ENCODE measurements around the gene BARHL2.

The BARHL2 gene

DNA sequence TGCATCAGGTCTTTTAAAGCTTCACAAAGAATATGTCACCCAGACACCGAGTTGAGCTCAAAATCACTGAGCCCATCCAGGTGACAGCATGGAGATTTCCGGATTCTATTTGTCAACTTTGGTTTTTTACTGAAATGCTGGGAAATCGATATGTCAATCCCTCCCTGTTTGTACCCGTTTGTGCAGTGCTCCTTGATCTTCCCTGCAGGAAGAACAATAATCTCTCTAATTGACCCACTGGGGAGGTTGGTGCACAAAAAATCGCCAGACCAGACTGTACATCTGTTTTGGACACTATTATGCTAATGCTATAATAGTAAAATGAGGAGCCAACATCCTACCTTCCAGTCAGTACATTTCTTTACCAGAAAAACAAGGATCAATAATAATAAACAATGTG lies 1.8 kb downstream of the BARHL2 start (continued):
- TF ChIP-seq, protein P1, sequence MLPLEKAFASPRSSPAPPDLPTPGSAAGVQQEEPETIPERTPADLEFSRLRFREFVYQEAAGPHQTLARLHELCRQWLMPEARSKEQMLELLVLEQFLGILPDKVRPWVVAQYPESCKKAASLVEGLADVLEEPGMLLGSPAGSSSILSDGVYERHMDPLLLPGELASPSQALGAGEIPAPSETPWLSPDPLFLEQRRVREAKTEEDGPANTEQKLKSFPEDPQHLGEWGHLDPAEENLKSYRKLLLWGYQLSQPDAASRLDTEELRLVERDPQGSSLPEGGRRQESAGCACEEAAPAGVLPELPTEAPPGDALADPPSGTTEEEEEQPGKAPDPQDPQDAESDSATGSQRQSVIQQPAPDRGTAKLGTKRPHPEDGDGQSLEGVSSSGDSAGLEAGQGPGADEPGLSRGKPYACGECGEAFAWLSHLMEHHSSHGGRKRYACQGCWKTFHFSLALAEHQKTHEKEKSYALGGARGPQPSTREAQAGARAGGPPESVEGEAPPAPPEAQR (tag by site-specific recombination; IDR thresholded peaks at IDR 0.05): no peak
- TF ChIP-seq, protein P2, sequence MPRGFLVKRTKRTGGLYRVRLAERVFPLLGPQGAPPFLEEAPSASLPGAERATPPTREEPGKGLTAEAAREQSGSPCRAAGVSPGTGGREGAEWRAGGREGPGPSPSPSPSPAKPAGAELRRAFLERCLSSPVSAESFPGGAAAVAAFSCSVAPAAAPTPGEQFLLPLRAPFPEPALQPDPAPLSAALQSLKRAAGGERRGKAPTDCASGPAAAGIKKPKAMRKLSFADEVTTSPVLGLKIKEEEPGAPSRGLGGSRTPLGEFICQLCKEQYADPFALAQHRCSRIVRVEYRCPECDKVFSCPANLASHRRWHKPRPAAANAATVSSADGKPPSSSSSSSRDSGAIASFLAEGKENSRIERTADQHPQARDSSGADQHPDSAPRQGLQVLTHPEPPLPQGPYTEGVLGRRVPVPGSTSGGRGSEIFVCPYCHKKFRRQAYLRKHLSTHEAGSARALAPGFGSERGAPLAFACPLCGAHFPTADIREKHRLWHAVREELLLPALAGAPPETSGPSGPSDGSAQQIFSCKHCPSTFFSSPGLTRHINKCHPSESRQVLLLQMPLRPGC (tag by site-specific recombination; IDR thresholded peaks at IDR 0.05): no peak
- no peak for TF ChIP-seq ZNF843 (tag by site-specific recombination; IDR thresholded peaks at IDR 0.05)
- no peak for TF ChIP-seq ZNF121 (tag by site-specific recombination; IDR thresholded peaks at IDR 0.05)
- TF ChIP-seq OSR2 (tag by site-specific recombination; IDR thresholded peaks at IDR 0.05): no peak
- TF ChIP-seq ZNF777 (tag by site-specific recombination; IDR thresholded peaks at IDR 0.05; ENCODE audit: borderline replicate concordance): no peak
- TF ChIP-seq ZSCAN30 (tag by site-specific recombination; IDR thresholded peaks at IDR 0.05): no peak

DNA sequence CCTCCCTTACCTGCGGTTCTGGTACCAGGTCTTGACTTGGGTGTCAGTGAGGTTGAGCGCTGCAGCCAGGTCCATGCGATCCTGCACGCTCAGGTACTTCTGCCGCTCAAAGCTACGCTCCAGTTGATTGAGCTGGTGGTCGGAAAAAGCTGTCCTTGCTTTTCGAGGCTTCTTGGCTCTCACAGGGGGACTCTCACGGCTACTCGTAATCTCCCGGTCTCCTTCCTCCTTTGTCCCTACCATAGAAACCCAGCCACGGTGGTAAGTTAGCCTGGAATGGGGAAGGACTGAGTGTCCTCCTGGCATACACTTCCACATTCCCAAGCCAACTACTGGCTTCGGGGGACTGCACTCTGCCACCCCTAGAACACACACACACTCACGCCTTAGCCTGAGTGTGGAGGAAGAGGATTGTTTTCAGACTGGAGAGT lies 2.6 kb downstream of the BARHL2 start:
- Histone ChIP-seq H3K4me3 (ENCODE audit: low read depth, low read length) (no peak overlapping the region), H3K4me1 (ENCODE audit: control insufficient read depth, insufficient read depth, low read length) (peaks cover 3% of the 10 kb centered on the region; the same call in 1 of the 2 replicates), H3K36me3 (ENCODE audit: control insufficient read depth in 2 of 2, insufficient read depth in 1 of 2, low read length in 2 of 2) (no peaks in the 10 kb centered on the region), H3K9me3 (ENCODE audit: control insufficient read depth, insufficient read depth, low read depth, low read length) (no peaks in the 10 kb centered on the region), H3K27ac (ENCODE audit: extremely low read depth, low read depth, low read length) (no peak overlapping the region)
- TF ChIP-seq ZNF433 (tag by site-specific recombination; IDR thresholded peaks at IDR 0.05; ENCODE audit: low read depth) (no peak), ZNF335 (tag by site-specific recombination; conservative IDR thresholded peaks at IDR 0.05) (no peak)
- TF ChIP-seq, protein P3, sequence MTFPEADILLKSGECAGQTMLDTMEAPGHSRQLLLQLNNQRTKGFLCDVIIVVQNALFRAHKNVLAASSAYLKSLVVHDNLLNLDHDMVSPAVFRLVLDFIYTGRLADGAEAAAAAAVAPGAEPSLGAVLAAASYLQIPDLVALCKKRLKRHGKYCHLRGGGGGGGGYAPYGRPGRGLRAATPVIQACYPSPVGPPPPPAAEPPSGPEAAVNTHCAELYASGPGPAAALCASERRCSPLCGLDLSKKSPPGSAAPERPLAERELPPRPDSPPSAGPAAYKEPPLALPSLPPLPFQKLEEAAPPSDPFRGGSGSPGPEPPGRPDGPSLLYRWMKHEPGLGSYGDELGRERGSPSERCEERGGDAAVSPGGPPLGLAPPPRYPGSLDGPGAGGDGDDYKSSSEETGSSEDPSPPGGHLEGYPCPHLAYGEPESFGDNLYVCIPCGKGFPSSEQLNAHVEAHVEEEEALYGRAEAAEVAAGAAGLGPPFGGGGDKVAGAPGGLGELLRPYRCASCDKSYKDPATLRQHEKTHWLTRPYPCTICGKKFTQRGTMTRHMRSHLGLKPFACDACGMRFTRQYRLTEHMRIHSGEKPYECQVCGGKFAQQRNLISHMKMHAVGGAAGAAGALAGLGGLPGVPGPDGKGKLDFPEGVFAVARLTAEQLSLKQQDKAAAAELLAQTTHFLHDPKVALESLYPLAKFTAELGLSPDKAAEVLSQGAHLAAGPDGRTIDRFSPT (tag by site-specific recombination; IDR thresholded peaks at IDR 0.05): no peak
- ChIA-PET POLR2A (interaction anchor here (0.6 kb wide), 1 partner anchor 123 kb away, joined by 3 read pairs; no protein-coding TSS in a partner anchor), CTCF (interaction anchor here (0.7 kb wide), 2 partner anchors 12 to 55 kb away, joined by 3 read pairs; no protein-coding TSS in a partner anchor)

DNA sequence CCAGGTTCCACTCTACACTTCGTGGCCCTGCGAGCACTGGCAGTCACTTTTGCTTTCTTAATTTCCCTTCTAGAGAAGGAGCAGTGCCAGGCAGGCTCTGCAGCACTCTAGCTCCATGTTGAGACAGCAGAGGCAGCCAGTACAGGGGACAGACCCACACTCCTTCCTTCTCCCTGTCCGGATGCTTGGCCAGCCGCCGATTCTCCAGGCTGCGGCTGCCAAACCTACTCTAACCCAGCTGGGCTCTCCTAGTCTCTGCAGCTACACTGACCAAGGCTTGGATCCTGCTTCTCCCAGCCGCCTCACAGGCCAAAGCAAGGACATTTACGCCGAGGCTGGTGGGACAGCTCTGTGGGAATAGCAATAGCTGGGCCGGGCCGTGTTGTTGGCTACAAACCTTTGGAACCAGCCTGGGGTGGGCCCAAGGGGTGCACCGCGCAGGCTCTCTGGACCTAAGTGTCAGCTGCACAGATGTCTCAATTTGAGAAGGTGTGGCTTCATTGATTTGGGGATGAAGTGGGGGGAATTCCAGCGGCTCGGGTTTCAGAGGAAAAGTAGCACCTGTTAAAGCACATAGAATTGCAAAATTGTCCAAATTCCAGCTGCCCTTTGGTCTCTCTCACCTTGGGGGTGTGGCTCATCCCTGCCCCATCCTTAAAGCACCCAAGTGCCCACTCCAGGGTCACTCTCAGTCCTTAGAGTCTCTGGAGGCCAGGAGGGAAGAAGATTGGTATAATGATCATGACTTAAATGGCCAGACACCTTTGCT lies 3.2 kb downstream of the BARHL2 start:
- Histone ChIP-seq H3K9me3 (ENCODE audit: control insufficient read depth, insufficient read depth, low read depth, low read length) (no peaks in the 10 kb centered on the region), H3K27ac (ENCODE audit: extremely low read depth, low read depth, low read length) (no peak overlapping the region), H3K4me3 (ENCODE audit: low read depth, low read length) (no peak overlapping the region), H3K4me1 (ENCODE audit: control insufficient read depth, insufficient read depth, low read length) (peaks cover 3% of the 10 kb centered on the region; the same call in 1 of the 2 replicates), H3K36me3 (ENCODE audit: control insufficient read depth in 2 of 2, insufficient read depth in 1 of 2, low read length in 2 of 2) (no peaks in the 10 kb centered on the region)
- TF ChIP-seq, protein P4, sequence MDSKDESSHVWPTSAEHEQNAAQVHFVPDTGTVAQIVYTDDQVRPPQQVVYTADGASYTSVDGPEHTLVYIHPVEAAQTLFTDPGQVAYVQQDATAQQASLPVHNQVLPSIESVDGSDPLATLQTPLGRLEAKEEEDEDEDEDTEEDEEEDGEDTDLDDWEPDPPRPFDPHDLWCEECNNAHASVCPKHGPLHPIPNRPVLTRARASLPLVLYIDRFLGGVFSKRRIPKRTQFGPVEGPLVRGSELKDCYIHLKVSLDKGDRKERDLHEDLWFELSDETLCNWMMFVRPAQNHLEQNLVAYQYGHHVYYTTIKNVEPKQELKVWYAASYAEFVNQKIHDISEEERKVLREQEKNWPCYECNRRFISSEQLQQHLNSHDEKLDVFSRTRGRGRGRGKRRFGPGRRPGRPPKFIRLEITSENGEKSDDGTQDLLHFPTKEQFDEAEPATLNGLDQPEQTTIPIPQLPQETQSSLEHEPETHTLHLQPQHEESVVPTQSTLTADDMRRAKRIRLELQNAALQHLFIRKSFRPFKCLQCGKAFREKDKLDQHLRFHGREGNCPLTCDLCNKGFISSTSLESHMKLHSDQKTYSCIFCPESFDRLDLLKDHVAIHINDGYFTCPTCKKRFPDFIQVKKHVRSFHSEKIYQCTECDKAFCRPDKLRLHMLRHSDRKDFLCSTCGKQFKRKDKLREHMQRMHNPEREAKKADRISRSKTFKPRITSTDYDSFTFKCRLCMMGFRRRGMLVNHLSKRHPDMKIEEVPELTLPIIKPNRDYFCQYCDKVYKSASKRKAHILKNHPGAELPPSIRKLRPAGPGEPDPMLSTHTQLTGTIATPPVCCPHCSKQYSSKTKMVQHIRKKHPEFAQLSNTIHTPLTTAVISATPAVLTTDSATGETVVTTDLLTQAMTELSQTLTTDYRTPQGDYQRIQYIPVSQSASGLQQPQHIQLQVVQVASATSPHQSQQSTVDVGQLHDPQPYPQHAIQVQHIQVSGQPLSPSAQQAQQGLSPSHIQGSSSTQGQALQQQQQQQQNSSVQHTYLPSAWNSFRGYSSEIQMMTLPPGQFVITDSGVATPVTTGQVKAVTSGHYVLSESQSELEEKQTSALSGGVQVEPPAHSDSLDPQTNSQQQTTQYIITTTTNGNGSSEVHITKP (tag by site-specific recombination; IDR thresholded peaks at IDR 0.05): no peak
- TF ChIP-seq ZBTB17 (tag by site-specific recombination; IDR thresholded peaks at IDR 0.05): no peak
- TF ChIP-seq ZNF169 (tag by site-specific recombination; IDR thresholded peaks at IDR 0.05): no peak
- POLR2A ChIA-PET: interaction anchor here (0.6 kb wide), 1 partner anchor 122 kb away, joined by 3 read pairs; no protein-coding TSS in a partner anchor
- CTCF ChIA-PET: interaction anchor here (0.7 kb wide), 1 partner anchor 54 kb away, joined by 3 read pairs; no protein-coding TSS in a partner anchor

Measured in HEK293 (cell line).